ENCODE measurements around the gene PPAN. TPM values are rescaled to one million over a fixed set of nuclear protein-coding genes. Genes with fewer than 3 reads are reported as not detected.

Gene PPAN
- total and polyA plus RNA-seq, 5 donors, result 16.5 to 29.4 (median 25.2) TPM

Other genes starting within 250 kb of the PPAN start
- gene OLFM2, start 169.8 kb upstream of the PPAN start, total RNA-seq, result 1 to 10 TPM; 5.9 to 9.2 (median 7.4) TPM
- 15.9 TPM for gene OLFM2, start 169.8 kb upstream of the PPAN start, polyA plus RNA-seq
- gene COL5A3, start 95.9 kb upstream of the PPAN start, total RNA-seq, result 10 to 100 TPM in 2 of 4 donors, 1 to 10 TPM in 2; 8.6 to 19.1 (median 11.9) TPM
- 13.5 TPM for gene COL5A3, start 95.9 kb upstream of the PPAN start, polyA plus RNA-seq
- gene RDH8, start 92.9 kb upstream of the PPAN start, total RNA-seq, result not detected
- gene RDH8, start 92.9 kb upstream of the PPAN start, polyA plus RNA-seq, result not detected
- gene SHFL, start 20.0 kb upstream of the PPAN start, total RNA-seq, result 10 to 100 TPM; 14.5 to 16.0 (median 15.2) TPM
- 16.0 TPM for gene SHFL, start 20.0 kb upstream of the PPAN start, polyA plus RNA-seq
- gene ANGPTL6, start 3.7 kb upstream of the PPAN start, total RNA-seq, result not detected
- 0.25 TPM for gene ANGPTL6, start 3.7 kb upstream of the PPAN start, polyA plus RNA-seq
- 1 to 10 TPM; 4.4 to 6.6 (median 4.9) TPM for gene P2RY11, start 5.3 kb downstream of the PPAN start, total RNA-seq
- 2.9 TPM for gene P2RY11, start 5.3 kb downstream of the PPAN start, polyA plus RNA-seq
- 100 to 1,000 TPM; 144 to 183 (median 158) TPM for gene EIF3G, start 13.5 kb downstream of the PPAN start, total RNA-seq
- gene EIF3G, start 13.5 kb downstream of the PPAN start, polyA plus RNA-seq, result 127 TPM
- gene DNMT1, start 88.6 kb downstream of the PPAN start, total RNA-seq, result 10 to 100 TPM; 21.0 to 37.2 (median 30.3) TPM
- 19.3 TPM for gene DNMT1, start 88.6 kb downstream of the PPAN start, polyA plus RNA-seq
- 10 to 100 TPM in 2 of 4 donors, 1 to 10 TPM in 2; 4.7 to 18.8 (median 9.5) TPM for gene S1PR2, start 125.0 kb downstream of the PPAN start, total RNA-seq
- 3.5 TPM for gene S1PR2, start 125.0 kb downstream of the PPAN start, polyA plus RNA-seq
- 10 to 100 TPM; 54.1 to 65.4 (median 60.5) TPM for gene MRPL4, start 145.9 kb downstream of the PPAN start, total RNA-seq
- 66.6 TPM for gene MRPL4, start 145.9 kb downstream of the PPAN start, polyA plus RNA-seq
- gene ICAM1, start 164.8 kb downstream of the PPAN start, total RNA-seq, result 10 to 100 TPM in 2 of 4 donors, 1 to 10 TPM in 2; 8.4 to 14.5 (median 9.9) TPM
- 9.8 TPM for gene ICAM1, start 164.8 kb downstream of the PPAN start, polyA plus RNA-seq
- under 1 TPM; 0.36 to 0.74 (median 0.52) TPM for gene ICAM4, start 180.6 kb downstream of the PPAN start, total RNA-seq
- 0.84 TPM for gene ICAM4, start 180.6 kb downstream of the PPAN start, polyA plus RNA-seq
- gene ICAM5, start 183.6 kb downstream of the PPAN start, total RNA-seq, result 1 to 10 TPM in 3 of 4 donors, under 1 TPM in 1; 0.93 to 1.6 (median 1.2) TPM
- gene ICAM5, start 183.6 kb downstream of the PPAN start, polyA plus RNA-seq, result 0.86 TPM
- 1 to 10 TPM in 1 of 4 donors, under 1 TPM in 3; 0.80 to 1.3 (median 0.84) TPM for gene ZGLP1, start 203.5 kb downstream of the PPAN start, total RNA-seq
- gene ZGLP1, start 203.5 kb downstream of the PPAN start, polyA plus RNA-seq, result 0.68 TPM
- gene FDX2, start 209.7 kb downstream of the PPAN start, total RNA-seq, result 10 to 100 TPM; 13.2 to 20.7 (median 16.7) TPM
- 27.7 TPM for gene FDX2, start 209.7 kb downstream of the PPAN start, polyA plus RNA-seq
- 10 to 100 TPM; 13.9 to 20.1 (median 15.1) TPM for gene RAVER1, start 227.2 kb downstream of the PPAN start, total RNA-seq
- gene RAVER1, start 227.2 kb downstream of the PPAN start, polyA plus RNA-seq, result 9.8 TPM
- 10 to 100 TPM; 16.0 to 20.6 (median 17.8) TPM for gene ICAM3, start 233.3 kb downstream of the PPAN start, total RNA-seq
- gene ICAM3, start 233.3 kb downstream of the PPAN start, polyA plus RNA-seq, result 7.2 TPM